D721Med (cell line): ENCODE measurements around the gene CIP2A.

Experiments
- DNase-seq: peaks from one replicate; pipeline ENCODE4 v3.0.0; 2011; ENCODE audit warnings: low spot score; ENCODE audit not compliant: insufficient read length
- FAIRE-seq: peaks from 2 replicates; lab custom pipeline; 2011; peaks lifted over from hg19 to GRCh38; lab: Jason Lieb, UNC
- CTCF ChIP-seq: IDR thresholded peaks from 2 replicates; pipeline ENCODE4 v1.5.1; 2012; ENCODE audit warnings: mild to moderate bottlenecking, control low read depth; ENCODE audit not compliant: insufficient read depth; ENCODE audit errors: missing control alignments

Gene CIP2A

GRCh38 chr3:108509263-108509662 lies 80.0 kb downstream of the CIP2A start:
- TF ChIP-seq CTCF, result no peak
- no peak for DNase-seq
- no peak for FAIRE-seq

DNA sequence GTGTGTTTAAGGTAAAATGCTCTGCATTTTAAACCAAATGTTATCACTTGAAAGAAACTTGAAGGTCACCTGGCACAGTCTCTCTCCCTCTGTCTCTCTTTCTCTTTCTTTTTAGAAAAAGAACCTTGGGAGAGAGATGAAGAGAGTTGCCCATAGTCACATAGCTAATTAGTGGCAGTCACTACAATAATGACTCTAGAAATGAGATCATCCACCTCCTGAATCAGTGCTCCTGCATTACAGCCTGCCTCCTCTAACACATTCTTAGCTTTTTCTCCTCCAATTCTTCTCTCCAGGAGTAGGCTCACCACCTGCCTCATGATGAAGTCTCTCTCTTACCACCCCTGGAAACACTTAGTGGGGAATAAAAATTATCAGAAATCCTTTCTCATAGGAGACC lies 81.3 kb downstream of the CIP2A start:
- FAIRE-seq (no peak), DNase-seq (no peak)
- no peak for TF ChIP-seq CTCF

GRCh38 chr3:108505811-108506210 lies 83.4 kb downstream of the CIP2A start:
- no peak for TF ChIP-seq CTCF
- DNase-seq, result no peak
- FAIRE-seq, result no peak

DNA sequence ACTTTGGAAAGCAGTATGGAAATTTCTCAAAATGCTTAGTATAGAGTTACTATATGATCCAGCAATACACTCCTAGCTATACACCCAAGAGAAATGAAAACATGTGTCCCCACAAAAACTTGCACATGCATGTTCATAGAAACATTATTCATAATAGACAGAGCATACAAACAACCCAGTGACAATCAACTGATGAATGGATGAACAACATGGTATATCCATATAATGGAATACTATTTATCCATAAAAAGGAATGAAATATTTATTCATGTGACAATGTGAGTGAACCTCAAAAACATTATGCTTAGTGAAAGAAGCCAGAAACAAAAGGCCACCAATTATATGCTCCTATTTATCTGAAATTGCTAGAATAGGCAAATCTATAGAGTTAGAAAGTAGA lies 85.5 kb downstream of the CIP2A start:
- FAIRE-seq (no peak), DNase-seq (no peak)
- TF ChIP-seq CTCF, result no peak

DNA sequence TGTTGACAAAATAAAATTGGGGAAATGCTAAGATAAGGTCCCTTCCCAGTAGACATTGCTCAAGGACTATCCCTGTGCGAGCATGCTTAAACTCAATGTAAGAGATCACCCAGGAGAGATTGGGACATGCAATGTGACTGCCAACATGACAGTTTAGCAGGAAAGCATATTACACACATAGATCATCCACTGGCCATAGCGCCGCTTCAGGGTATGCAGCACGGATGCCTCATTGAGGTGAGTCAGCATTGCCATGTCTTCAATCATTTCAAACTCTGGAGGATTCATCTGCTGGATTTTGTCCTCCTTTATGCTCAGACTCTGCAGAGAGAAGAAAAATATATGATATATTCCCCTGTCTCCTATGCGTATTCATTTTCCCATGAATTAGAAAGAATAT lies 87.7 kb downstream of the CIP2A start:
- FAIRE-seq, result no peak
- DNase-seq, result no peak
- no peak for TF ChIP-seq CTCF

- no peak for TF ChIP-seq CTCF
- DNase-seq (no peak), FAIRE-seq (no peak)
These were observed 88.5 kb downstream of the CIP2A start for GRCh38 chr3:108500728-108501127.
